Measurements from ENCODE around the gene SYTL1.

GRCh38 chr1:27342391-27342777 lies 562 bp downstream of the SYTL1 start:
- no peak for TF ChIP-seq FOXM1 (IDR thresholded peaks at IDR 0.05; ENCODE audit: borderline replicate concordance, low read depth)
- no peak for TF ChIP-seq RAD21 (IDR thresholded peaks at IDR 0.05; ENCODE audit: low read depth)
- TF ChIP-seq, protein P1, sequence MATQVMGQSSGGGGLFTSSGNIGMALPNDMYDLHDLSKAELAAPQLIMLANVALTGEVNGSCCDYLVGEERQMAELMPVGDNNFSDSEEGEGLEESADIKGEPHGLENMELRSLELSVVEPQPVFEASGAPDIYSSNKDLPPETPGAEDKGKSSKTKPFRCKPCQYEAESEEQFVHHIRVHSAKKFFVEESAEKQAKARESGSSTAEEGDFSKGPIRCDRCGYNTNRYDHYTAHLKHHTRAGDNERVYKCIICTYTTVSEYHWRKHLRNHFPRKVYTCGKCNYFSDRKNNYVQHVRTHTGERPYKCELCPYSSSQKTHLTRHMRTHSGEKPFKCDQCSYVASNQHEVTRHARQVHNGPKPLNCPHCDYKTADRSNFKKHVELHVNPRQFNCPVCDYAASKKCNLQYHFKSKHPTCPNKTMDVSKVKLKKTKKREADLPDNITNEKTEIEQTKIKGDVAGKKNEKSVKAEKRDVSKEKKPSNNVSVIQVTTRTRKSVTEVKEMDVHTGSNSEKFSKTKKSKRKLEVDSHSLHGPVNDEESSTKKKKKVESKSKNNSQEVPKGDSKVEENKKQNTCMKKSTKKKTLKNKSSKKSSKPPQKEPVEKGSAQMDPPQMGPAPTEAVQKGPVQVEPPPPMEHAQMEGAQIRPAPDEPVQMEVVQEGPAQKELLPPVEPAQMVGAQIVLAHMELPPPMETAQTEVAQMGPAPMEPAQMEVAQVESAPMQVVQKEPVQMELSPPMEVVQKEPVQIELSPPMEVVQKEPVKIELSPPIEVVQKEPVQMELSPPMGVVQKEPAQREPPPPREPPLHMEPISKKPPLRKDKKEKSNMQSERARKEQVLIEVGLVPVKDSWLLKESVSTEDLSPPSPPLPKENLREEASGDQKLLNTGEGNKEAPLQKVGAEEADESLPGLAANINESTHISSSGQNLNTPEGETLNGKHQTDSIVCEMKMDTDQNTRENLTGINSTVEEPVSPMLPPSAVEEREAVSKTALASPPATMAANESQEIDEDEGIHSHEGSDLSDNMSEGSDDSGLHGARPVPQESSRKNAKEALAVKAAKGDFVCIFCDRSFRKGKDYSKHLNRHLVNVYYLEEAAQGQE (IDR thresholded peaks at IDR 0.05; ENCODE audit: low read depth): no peak
- TF ChIP-seq EGR1 (IDR thresholded peaks at IDR 0.05): no peak
- no peak for TF ChIP-seq CEBPB (IDR thresholded peaks at IDR 0.05)
- TF ChIP-seq EP300 (IDR thresholded peaks at IDR 0.05; ENCODE audit: borderline replicate concordance): no peak
- no peak for TF ChIP-seq CREB1 (IDR thresholded peaks at IDR 0.05; ENCODE audit: low read depth)
- no peak for TF ChIP-seq TAF1 (IDR thresholded peaks at IDR 0.05; ENCODE audit: low read depth)
- no peak for TF ChIP-seq NFIC (IDR thresholded peaks at IDR 0.05)
- TF ChIP-seq YY1 (IDR thresholded peaks at IDR 0.05; ENCODE audit: low read depth): no peak
- TF ChIP-seq, protein P2, sequence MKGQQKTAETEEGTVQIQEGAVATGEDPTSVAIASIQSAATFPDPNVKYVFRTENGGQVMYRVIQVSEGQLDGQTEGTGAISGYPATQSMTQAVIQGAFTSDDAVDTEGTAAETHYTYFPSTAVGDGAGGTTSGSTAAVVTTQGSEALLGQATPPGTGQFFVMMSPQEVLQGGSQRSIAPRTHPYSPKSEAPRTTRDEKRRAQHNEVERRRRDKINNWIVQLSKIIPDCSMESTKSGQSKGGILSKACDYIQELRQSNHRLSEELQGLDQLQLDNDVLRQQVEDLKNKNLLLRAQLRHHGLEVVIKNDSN (IDR thresholded peaks at IDR 0.05): no peak
- TF ChIP-seq TEAD4 (IDR thresholded peaks at IDR 0.05): no peak
